Esophagus squamous epithelium (tissue), 4 donors: ENCODE results near the gene NR6A1.

ENCODE experiments used
- POLR2A ChIP-seq, 4 donors: fragments of 450-650 bp; IDR thresholded peaks; one replicate each; pipeline ENCODE4 v1.6.1; 2017; ENCODE audit warnings: antibody characterized with exemption in 4 of 4, mild to moderate bottlenecking in 4 of 4, moderate library complexity in 3 of 4
- TF ChIP-seq, protein P1 (sequence below), 6 experiments: fragments of 450-650 bp in 4 of 6; fragments of 200-600 bp in 2 of 6; sonication (generic) in 2 of 6; IDR thresholded peaks; one replicate each; pipeline ENCODE4 v1.5.1; 2016 to 2019; ENCODE audit warnings: antibody characterized with exemption in 6 of 6, mild to moderate bottlenecking in 4 of 6, moderate library complexity in 4 of 6

DNA sequence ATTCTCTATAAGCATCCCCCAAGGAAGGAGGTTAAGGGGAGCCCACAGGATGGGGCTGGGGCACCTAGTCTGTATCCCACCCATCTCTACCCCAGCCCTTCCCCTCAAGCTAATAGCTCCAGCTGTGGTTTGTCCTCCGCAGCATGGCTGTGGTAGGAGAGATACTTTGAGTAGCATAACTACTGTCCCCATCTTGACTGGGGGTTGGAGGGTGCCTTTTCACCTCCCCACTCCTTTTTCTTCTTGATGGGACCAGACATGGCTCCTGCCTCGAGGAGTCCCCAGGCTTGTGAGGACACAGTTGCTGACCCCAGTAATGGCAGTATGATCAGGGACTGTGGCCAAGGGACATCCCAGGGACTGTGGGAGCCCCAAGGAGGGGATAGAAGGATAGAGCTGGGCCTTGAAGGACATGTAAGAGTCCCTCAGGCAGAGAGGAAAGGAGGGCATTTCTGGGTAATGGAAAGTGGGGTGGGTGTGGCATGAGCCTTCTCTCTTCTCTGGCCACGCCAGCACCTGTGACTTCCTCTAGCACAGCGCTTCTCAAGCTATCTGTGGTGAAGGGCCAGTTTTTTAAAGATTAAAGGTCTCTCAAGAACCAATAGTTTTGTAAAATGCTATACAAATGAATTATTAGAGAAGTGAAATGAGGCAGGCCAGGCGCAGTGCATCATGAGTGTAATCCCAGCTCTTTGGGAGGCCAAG, 19.8 kb upstream of the NR6A1 start:
- TF ChIP-seq, protein P1, sequence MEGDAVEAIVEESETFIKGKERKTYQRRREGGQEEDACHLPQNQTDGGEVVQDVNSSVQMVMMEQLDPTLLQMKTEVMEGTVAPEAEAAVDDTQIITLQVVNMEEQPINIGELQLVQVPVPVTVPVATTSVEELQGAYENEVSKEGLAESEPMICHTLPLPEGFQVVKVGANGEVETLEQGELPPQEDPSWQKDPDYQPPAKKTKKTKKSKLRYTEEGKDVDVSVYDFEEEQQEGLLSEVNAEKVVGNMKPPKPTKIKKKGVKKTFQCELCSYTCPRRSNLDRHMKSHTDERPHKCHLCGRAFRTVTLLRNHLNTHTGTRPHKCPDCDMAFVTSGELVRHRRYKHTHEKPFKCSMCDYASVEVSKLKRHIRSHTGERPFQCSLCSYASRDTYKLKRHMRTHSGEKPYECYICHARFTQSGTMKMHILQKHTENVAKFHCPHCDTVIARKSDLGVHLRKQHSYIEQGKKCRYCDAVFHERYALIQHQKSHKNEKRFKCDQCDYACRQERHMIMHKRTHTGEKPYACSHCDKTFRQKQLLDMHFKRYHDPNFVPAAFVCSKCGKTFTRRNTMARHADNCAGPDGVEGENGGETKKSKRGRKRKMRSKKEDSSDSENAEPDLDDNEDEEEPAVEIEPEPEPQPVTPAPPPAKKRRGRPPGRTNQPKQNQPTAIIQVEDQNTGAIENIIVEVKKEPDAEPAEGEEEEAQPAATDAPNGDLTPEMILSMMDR (IDR thresholded peaks at IDR 0.05), result no peak
- no peak for TF ChIP-seq POLR2A (IDR thresholded peaks at IDR 0.05)
